Measurements from ENCODE around the gene SYT12. TPM values are rescaled to one million over a fixed set of nuclear protein-coding genes. Genes with fewer than 3 reads are reported as not detected.
A peak's percentile ranks its signal among the peaks of the same experiment; 100 is the strongest.

Gene SYT12
- total and polyA plus RNA-seq, 12 donors = 0.67 to 55.6 (median 3.4) TPM

- whole genome bisulfite sequencing, 4 donors = 80 to 100% (median 91%) methylated on average over 1 to 3 of the region's 3 CpGs
- no peaks in the 10 kb centered on the region for H3K9me3 ChIP-seq (replicated peaks in 1 of 3)
- H3K4me3 ChIP-seq = no peak overlapping the region
- intact Hi-C loops (cut with DNase I) = no loop called here
- TF ChIP-seq, protein P1, sequence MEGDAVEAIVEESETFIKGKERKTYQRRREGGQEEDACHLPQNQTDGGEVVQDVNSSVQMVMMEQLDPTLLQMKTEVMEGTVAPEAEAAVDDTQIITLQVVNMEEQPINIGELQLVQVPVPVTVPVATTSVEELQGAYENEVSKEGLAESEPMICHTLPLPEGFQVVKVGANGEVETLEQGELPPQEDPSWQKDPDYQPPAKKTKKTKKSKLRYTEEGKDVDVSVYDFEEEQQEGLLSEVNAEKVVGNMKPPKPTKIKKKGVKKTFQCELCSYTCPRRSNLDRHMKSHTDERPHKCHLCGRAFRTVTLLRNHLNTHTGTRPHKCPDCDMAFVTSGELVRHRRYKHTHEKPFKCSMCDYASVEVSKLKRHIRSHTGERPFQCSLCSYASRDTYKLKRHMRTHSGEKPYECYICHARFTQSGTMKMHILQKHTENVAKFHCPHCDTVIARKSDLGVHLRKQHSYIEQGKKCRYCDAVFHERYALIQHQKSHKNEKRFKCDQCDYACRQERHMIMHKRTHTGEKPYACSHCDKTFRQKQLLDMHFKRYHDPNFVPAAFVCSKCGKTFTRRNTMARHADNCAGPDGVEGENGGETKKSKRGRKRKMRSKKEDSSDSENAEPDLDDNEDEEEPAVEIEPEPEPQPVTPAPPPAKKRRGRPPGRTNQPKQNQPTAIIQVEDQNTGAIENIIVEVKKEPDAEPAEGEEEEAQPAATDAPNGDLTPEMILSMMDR (IDR thresholded peaks at IDR 0.05) = no peak
- TF ChIP-seq POLR2A (IDR thresholded peaks at IDR 0.05) = no peak
- H3K36me3 ChIP-seq (replicated peaks in 1 of 2) = no peaks in the 10 kb centered on the region
- H3K27ac ChIP-seq = no peak overlapping the region
- H3K27me3 ChIP-seq = no peaks in the 10 kb centered on the region
- H3K4me1 ChIP-seq (replicated peaks in 1 of 2) = no peaks in the 10 kb centered on the region
- no peak for DNase-seq
Measured at GRCh38 chr11:67066333-67066709, 43.4 kb downstream of the SYT12 start.

DNA sequence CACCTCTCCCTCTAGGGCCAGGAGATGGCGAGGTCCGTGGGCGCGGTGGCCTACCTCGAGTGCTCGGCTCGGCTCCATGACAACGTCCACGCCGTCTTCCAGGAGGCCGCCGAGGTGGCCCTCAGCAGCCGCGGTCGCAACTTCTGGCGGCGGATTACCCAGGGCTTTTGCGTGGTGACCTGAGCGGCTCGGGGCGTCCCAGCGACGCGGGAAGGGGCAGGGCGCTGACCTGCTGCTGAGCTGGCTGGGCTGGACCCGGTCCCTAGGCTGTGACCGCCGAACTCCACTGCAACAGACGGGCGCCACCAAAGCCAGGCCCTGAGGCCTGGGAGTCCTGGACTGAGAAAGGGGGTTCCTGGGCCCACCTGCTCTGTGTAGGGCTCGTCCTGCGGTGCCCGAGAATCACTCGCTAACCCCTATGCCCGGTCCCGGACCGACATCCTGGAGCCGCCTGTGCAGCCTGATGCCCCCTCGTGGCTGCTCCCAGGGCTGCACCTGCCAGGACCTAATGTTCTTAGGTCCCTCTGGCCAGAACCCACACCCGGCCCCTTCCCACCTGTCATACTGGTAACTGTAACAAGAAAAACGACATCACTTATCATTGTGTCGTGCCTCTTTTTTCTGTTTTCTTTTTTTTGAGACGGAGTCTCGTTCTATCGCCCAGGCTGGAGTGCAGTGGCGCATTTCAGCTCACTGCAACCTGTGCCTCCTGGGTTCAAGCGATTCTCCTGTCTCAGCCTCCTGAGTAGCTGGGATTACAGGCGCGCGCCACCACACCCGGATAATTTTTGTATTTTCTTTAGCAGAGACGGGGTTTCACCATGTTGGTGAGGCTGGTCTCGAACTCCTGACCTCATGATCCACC, 48.7 kb downstream of the SYT12 start:
- Histone ChIP-seq H3K36me3 (replicated peaks in 1 of 2) (no peaks in the 10 kb centered on the region), H3K9me3 (replicated peaks in 1 of 3) (no peaks in the 10 kb centered on the region), H3K4me1 (replicated peaks in 1 of 2) (no peaks in the 10 kb centered on the region), H3K27me3 (no peaks in the 10 kb centered on the region), H3K27ac (no peak overlapping the region), H3K4me3 (peak overlapping the region in 2 of 4 donors; percentile 13 to 30)
- WGBS, 4 donors = 50 to 54% (median 53%) methylated on average over 26 to 53 of the region's 53 CpGs
- TF ChIP-seq, protein P1 (IDR thresholded peaks at IDR 0.05) = peak; percentile 76 to 92 (median 83)
- TF ChIP-seq POLR2A (IDR thresholded peaks at IDR 0.05) = no peak
- DNase-seq = peak; percentile 69 to 92 (median 86)
- intact Hi-C loops (cut with DNase I) = no loop called here

- intact Hi-C loops (cut with DNase I) = no loop called here
- WGBS, 4 donors = 70 to 86% (median 73%) methylated on average over 11 of the region's 11 CpGs
Measured at GRCh38 chr11:67072295-67072694, 49.4 kb downstream of the SYT12 start.

DNA sequence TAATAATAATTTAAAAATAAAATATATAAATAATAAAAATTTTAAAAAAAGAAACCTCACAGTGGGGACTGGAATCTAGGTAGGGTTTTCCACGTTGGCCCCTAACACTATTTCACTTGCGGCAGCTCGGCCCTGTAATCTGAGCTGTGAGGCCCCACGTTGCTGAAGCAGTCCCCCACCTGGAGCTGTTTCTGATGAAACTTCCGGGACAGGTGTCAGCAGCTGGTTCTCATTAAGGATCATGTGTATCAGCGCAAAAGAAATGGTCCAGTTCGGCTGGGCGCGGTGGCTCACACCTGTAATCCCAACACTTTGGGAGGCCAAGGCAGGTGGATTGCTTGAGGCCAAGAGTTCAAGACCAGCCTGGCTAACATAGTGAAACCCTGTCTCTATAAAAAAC, 51.0 kb downstream of the SYT12 start:
- H3K9me3 ChIP-seq (replicated peaks in 1 of 3) = no peaks in the 10 kb centered on the region
- WGBS, 4 donors = 77 to 93% (median 82%) methylated on average over 6 to 9 of the region's 9 CpGs
- no peaks in the 10 kb centered on the region for H3K4me1 ChIP-seq (replicated peaks in 1 of 2)
- no peak overlapping the region for H3K27ac ChIP-seq
- no peak overlapping the region for H3K4me3 ChIP-seq
- intact Hi-C loops (cut with DNase I) = no loop called here
- TF ChIP-seq POLR2A (IDR thresholded peaks at IDR 0.05) = no peak
- TF ChIP-seq, protein P1 (IDR thresholded peaks at IDR 0.05) = no peak
- H3K27me3 ChIP-seq = no peaks in the 10 kb centered on the region
- DNase-seq = no peak
- no peaks in the 10 kb centered on the region for H3K36me3 ChIP-seq (replicated peaks in 1 of 2)

More at GRCh38 chr11:67072295-67072694, 49.4 kb downstream of the SYT12 start:
- TF ChIP-seq POLR2A (IDR thresholded peaks at IDR 0.05) = no peak
- TF ChIP-seq, protein P1 (IDR thresholded peaks at IDR 0.05) = no peak
- Histone ChIP-seq H3K36me3 (replicated peaks in 1 of 2) (no peaks in the 10 kb centered on the region), H3K4me3 (no peak overlapping the region), H3K27me3 (no peaks in the 10 kb centered on the region), H3K4me1 (replicated peaks in 1 of 2) (no peaks in the 10 kb centered on the region), H3K27ac (no peak overlapping the region), H3K9me3 (replicated peaks in 1 of 3) (no peaks in the 10 kb centered on the region)
- no peak for DNase-seq
